DOHH2 (cell line): ENCODE data around the gene C11orf24.

Source experiments
- H3F3A ChIP-seq: fragments of 200-600 bp; sonication (generic), shearing (Covaris generic); 2 replicates; pipeline ENCODE4 v1.6.0; 2016; ENCODE audit warnings: antibody characterized with exemption, mild to moderate bottlenecking; ENCODE audit not compliant: control insufficient read depth, insufficient read depth
- H3K27ac ChIP-seq: fragments of 200-600 bp; sonication (generic); 2 replicates; pipeline ENCODE4 v1.5.1; 2014; ENCODE audit warnings: low read depth, mild to moderate bottlenecking, low read length, moderate library complexity
- H3K27me3 ChIP-seq: fragments of 200-600 bp; sonication (generic); 2 replicates; pipeline ENCODE4 v1.6.1; 2014; ENCODE audit warnings: mild to moderate bottlenecking, low read length, mixed read lengths; ENCODE audit not compliant: control insufficient read depth
- H3K36me3 ChIP-seq: fragments of 200-600 bp; sonication (generic); 2 replicates; pipeline ENCODE4 v1.6.1; 2014; ENCODE audit warnings: mild to moderate bottlenecking, low read length, moderate library complexity, mixed read lengths; ENCODE audit not compliant: control insufficient read depth
- H3K4me1 ChIP-seq: fragments of 200-600 bp; sonication (generic); 2 replicates; pipeline ENCODE4 v1.6.1; 2014; ENCODE audit warnings: mild to moderate bottlenecking, low read length, mixed read lengths; ENCODE audit not compliant: control insufficient read depth
- H3K4me2 ChIP-seq: fragments of 200-600 bp; sonication (generic); 2 replicates; pipeline ENCODE4 v1.6.0; 2014; ENCODE audit warnings: mild to moderate bottlenecking, low read length, moderate library complexity
- H3K4me3 ChIP-seq: fragments of 200-600 bp; sonication (generic); 2 replicates; pipeline ENCODE4 v1.5.1; 2014; ENCODE audit warnings: mild to moderate bottlenecking, low read length, mixed read lengths
- H3K79me2 ChIP-seq: fragments of 200-600 bp; sonication (generic); 2 replicates; pipeline ENCODE4 v1.6.1; 2014; ENCODE audit warnings: mild to moderate bottlenecking, low read length, mixed read lengths; ENCODE audit not compliant: control insufficient read depth
- H3K9me2 ChIP-seq: fragments of 200-600 bp; sonication (generic); replicated peaks from 2 replicates; pipeline ENCODE4 v1.6.1; 2014; ENCODE audit warnings: mild to moderate bottlenecking, low read length, mixed read lengths; ENCODE audit not compliant: control insufficient read depth
- H3K9me3 ChIP-seq: fragments of 200-600 bp; sonication (generic); 2 replicates; pipeline ENCODE4 v1.6.1; 2014; ENCODE audit warnings: antibody characterized with exemption, low read length, mixed read lengths; ENCODE audit not compliant: control insufficient read depth, insufficient read depth
- H4K20me1 ChIP-seq: fragments of 200-600 bp; sonication (generic); 2 replicates; pipeline ENCODE4 v1.6.0; 2014; ENCODE audit warnings: low read depth, mild to moderate bottlenecking, antibody characterized with exemption, low read length, moderate library complexity; ENCODE audit not compliant: control insufficient read depth, insufficient read depth
- CTCF ChIP-seq: fragments of 200-600 bp; sonication (generic); IDR thresholded peaks from one replicate; pipeline ENCODE4 v1.5.1; 2014; ENCODE audit warnings: antibody characterized with exemption, mild to moderate bottlenecking, low read depth, low read length; ENCODE audit not compliant: poor library complexity, severe bottlenecking
- EZH2phosphoT487 ChIP-seq: fragments of 200-600 bp; sonication (generic); IDR thresholded peaks from 2 replicates; pipeline ENCODE4 v1.6.1; 2017; ENCODE audit warnings: borderline replicate concordance, mild to moderate bottlenecking, antibody characterized with exemption, low read length, moderate library complexity, mixed read lengths

C11orf24 gene

DNA sequence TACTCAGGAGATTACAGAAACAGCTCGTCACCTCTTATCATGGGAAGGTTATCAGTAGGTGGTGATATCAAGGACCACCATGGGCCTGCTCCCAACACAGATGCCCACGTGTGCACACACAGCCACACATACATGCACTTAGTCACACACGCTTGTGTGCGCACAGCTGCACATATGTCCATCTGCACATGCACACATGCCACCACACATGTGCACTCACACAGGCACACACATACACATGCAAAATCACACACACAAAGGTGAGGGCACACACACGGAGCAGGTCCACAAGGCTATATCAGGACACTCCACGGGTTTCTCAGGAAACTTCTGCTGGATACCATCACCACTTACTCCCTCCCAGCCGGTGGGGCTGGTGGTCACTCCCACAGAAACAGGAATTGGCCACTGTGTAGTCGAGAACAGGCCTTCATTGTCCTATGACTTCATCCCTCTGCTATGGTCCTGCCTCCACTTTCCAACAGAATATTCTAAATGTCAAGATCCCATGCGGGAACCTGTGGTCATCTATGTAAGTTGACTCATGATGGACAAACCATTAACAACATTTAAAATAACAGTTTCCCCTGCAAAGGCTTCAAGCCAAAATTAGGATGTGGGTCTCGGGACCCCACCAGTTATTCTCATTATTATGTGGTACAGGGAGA lies 2.2 kb downstream of the C11orf24 start:
- peaks cover 6% of the 10 kb centered on the region; the same call in 1 of the 2 replicates for H3K9me3 ChIP-seq
- peak overlapping the region; percentile 99 for H3K4me2 ChIP-seq
- H4K20me1 ChIP-seq, result peaks cover 9% of the 10 kb centered on the region; the same call in 1 of the 2 replicates
- no peak overlapping the region for H3K27ac ChIP-seq
- H3K9me2 ChIP-seq, result no peaks in the 10 kb centered on the region
- TF ChIP-seq EZH2phosphoT487, result no peak
- TF ChIP-seq CTCF, result no peak
- peaks cover 29% of the 10 kb centered on the region for H3F3A ChIP-seq
- peak overlapping the region; percentile 96 for H3K4me3 ChIP-seq
- no peaks in the 10 kb centered on the region for H3K27me3 ChIP-seq
- peaks cover 68% of the 10 kb centered on the region for H3K36me3 ChIP-seq
- H3K79me2 ChIP-seq, result peaks cover 71% of the 10 kb centered on the region
- H3K4me1 ChIP-seq, result peaks cover 75% of the 10 kb centered on the region

DNA sequence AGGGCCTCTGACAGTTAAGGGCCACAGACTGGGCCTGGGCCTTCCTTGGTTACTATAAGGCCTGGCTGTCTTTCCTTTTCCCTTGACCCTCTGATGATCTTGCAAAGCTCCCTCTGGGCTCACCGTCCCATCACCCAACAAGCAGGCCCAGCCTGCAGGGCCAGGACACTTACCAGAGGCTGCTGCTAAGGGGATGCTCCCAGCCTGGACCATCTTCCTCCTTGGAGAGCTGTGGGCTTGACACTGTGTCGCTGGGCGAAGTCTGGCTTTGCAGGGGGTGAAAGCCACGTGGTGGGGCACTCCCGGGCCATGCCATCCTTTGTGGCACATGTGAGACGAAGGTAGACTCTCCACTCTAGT lies 3.9 kb downstream of the C11orf24 start:
- peaks cover 61% of the 10 kb centered on the region for H3K4me1 ChIP-seq
- TF ChIP-seq CTCF, result no peak
- no peak for TF ChIP-seq EZH2phosphoT487
- H3K9me2 ChIP-seq, result no peaks in the 10 kb centered on the region
- peaks cover 17% of the 10 kb centered on the region for H3F3A ChIP-seq
- H3K9me3 ChIP-seq, result no peaks in the 10 kb centered on the region
- peaks cover 77% of the 10 kb centered on the region for H3K36me3 ChIP-seq
- H3K27ac ChIP-seq, result no peak overlapping the region
- peaks cover 9% of the 10 kb centered on the region; the same call in 1 of the 2 replicates for H4K20me1 ChIP-seq
- no peaks in the 10 kb centered on the region for H3K27me3 ChIP-seq
- peaks cover 68% of the 10 kb centered on the region for H3K79me2 ChIP-seq
- H3K4me3 ChIP-seq, result peak overlapping the region; percentile 67; the same call in 1 of the 2 replicates
- H3K4me2 ChIP-seq, result peak overlapping the region; percentile 86

DNA sequence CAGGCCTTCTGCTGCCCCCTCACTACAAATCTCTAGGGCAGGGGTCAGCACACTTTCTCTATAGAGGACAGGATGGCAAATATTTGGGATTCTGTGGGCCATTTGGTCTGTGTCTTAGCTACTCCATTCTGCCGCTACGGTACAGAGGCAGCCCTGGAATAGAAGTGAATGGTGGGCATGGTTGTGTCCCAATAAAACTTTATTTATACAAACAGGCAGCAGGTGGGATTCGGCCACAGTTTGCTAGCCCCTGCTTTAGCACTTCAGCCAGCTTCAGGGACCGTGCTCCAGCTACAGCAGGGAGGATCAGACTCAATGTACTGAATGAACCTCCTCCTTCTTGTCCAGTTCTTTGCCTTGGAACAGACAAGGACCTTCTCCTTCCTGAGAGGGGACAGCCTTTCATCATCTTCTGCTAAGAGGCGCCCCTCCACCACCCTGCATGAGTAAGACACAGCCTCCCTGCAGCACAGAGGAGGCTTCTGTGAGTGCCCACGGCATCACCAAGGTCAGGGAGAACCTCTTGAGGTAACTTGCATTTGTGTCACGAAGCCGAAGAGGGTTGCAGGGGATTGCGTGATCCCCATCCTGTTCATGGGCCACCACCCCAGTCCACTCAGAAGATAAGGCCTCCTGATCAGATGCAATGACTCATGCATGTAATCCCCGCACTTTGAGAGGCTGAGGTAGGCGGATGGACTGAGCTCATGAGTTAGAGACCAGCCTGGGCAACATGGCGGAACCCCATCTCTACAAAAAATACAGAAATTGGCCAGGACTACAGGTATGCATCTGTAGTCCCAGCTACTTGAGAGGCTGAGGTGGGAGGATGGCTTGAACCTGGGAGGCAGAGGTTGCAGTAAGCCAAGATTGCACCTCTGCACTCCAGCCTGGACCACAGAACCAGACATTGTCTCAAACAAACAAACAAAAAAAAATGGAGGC lies 4.6 kb downstream of the C11orf24 start:
- peak overlapping the region; percentile 67 for H3K4me3 ChIP-seq
- H3K27me3 ChIP-seq, result no peaks in the 10 kb centered on the region
- H3F3A ChIP-seq, result peaks cover 12% of the 10 kb centered on the region
- peak overlapping the region; percentile 89 for H3K27ac ChIP-seq
- peak overlapping the region; percentile 86 for H3K4me2 ChIP-seq
- no peaks in the 10 kb centered on the region for H3K9me3 ChIP-seq
- H3K4me1 ChIP-seq, result peaks cover 57% of the 10 kb centered on the region
- peaks cover 9% of the 10 kb centered on the region; the same call in 1 of the 2 replicates for H4K20me1 ChIP-seq
- H3K9me2 ChIP-seq, result no peaks in the 10 kb centered on the region
- TF ChIP-seq CTCF (no peak), EZH2phosphoT487 (no peak)
- H3K36me3 ChIP-seq, result peaks cover 84% of the 10 kb centered on the region
- H3K79me2 ChIP-seq, result peaks cover 68% of the 10 kb centered on the region
